Stimulated activated CD4-positive, alpha-beta T cell treated with anti-CD3 and anti-CD28 coated beads, TNF-alpha, amount 100 ng/mL, for 4 hours (primary cell): ENCODE data around the gene CHST4.
A peak's percentile ranks its signal among the peaks of the same experiment; 100 is the strongest.
"Not testable (repeated sequence)": the region's sequence is repeated elsewhere in the genome, so short reads cannot be mapped to it uniquely, and the experiment has no call there.

Experiments
- DNase-seq, 3 experiments: peaks; one replicate each; pipeline ENCODE4 v3.0.0-alpha.2; 2020; ENCODE audit warnings: low read depth in 3 of 3

Gene CHST4

GRCh38 chr16:71526111-71526631 is at the start of gene CHST4:
Gene CHST4, plus strand, starts transcription at chr16:71526426. Its CDS starts 10,252 bp downstream, at chr16:71536678.
- DNase-seq: no peak

DNA sequence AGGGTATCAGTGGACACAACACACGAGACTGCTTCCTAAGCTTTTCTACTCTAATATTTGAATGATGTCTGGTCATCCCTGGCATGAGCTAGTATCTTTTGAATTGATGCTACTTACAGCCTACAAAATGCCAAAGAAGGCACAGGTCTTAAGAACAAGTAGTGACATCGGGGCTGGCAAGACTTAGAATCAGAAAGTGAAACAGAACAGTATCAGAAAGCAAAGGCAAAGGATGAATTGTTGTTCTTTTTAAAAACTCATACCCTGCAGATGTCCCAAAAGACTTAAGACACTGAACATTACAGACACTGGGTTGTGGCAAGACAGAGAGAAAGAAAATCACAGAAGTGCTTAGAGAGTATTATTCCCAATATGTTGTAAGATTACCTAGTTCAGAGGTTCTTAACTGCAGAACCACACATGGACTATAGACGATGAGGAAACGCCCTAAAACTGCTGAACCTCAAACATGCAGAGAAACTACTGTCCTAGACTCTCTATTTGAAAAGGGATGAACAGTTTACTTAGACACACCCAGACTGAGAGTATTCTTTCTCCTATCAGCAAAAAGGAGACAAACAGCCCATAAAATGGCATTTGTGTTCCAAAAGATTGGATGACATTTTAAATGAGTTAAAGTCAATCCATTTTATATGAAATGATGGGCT is 49.6 kb upstream of the CHST4 start:
- no peak for DNase-seq

GRCh38 chr16:71479420-71479819 is 46.8 kb upstream of the CHST4 start:
- no peak for DNase-seq

GRCh38 chr16:71480956-71481355 is 45.3 kb upstream of the CHST4 start:
- DNase-seq: no peak

- no peak for DNase-seq
Observed at GRCh38 chr16:71482569-71482968, 43.7 kb upstream of the CHST4 start.

DNA sequence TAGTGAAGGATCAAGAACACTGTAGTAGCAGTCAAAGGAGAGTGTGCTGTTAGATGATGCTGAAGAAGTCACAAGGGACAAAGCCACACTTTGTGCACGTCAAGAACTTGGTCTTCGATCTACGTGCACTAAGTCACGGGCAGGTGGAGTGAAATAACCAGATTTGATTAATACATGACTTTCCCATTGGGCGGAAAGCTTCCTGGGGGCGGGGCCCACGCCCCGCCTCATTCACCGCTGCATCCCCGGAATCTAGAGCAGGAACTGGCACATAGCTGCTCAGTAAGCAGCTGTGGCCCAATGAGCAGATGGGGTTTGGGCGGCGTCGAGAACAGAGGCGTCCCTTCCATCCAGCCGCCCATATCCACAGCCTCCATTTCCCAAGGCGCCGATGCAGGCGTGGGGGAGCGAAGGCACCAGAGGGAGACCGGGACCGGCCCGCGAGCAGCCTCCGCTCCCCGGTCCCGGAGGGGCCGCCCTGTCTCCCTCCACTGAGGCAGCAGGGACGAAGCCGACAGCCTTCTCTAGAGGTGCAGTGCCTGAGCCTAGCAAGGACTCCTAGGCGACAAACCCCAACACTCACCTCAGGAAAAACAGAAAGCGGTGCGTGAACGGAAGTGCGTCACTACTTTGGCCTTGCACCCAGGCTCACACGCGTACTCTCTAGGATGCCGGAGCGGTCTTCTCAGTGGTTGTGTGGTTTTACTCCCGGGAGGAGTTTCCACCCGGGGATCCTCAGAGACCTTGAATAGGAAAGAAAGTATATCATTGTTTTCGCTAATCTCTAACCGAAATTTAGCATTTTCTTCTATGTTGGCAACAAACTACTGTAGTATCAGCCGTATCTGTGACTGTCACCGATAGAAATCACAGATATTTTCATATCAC is 42.0 kb upstream of the CHST4 start:
- DNase-seq: peak; percentile 25 to 67 (median 60)

DNA sequence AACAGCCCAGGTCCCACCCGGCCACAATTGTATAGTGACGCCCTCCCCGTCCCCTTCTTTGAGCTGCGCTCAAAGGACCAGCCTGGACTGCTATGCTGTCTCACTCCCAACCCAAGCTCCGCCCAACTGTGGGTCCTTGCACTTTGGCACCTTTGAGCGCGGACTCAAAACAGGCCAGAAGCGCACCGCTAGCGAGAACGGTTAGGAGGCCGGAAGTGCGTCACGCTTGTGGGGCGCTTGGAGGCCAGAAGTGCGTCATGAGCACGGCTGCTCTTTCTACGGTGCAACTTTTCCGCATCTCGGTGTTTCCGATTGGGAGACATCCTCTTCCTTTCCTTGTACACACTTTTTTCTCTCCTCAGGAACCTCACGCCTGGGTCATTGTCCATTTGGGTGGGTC is 37.1 kb upstream of the CHST4 start, which contains the start of gene ZNF19:
Gene ZNF19 (minus strand): TSS at position 203 of the 400 bp plus-strand sequence. CDS start 7,210 bp downstream, outside the sequence.
- DNase-seq: no peak

GRCh38 chr16:71490361-71490760 is 35.9 kb upstream of the CHST4 start:
- no peak for DNase-seq

GRCh38 chr16:71491054-71491453 is 35.2 kb upstream of the CHST4 start:
- no peak for DNase-seq

DNA sequence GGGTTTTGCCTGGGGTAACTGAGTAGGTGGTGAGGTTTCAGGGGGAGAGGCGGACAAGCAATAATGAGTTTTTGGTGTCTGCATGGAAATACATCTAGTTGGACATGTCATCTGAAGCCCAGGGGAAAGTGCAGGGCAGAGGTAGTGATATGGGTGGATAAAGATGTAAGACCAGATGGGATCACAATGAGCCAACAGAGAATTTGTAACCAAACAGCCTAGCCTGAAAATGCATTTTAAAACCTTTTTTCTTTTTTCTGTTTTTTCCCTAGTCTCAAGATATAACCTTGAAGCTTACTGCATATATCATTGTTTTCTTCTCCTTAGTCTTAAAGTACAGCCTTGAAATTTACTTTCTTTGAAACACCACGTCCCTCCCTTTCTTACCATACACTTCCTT is 33.4 kb upstream of the CHST4 start:
- no peak for DNase-seq

- no peak for DNase-seq
Observed at GRCh38 chr16:71493213-71493612, 33.0 kb upstream of the CHST4 start.

DNA sequence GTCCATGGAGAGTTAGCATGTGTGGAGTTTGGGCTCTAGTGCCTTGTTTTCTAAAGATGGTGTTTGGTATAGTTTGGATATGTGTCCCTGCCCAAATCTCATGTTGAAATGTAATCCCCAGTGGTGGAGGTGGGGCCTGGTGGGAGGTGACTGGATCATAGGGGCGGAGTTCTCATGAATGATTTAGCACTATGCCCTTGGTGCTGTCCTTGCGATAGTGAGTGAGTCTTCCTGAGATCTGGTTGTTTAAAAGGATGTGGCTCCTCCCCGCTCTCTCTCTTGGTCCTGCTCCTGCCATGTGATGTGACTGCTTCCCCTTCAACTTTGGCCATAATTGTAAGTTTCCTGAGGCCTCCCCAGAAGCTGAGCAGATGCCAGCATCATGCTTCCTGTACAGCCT is 28.2 kb upstream of the CHST4 start:
- DNase-seq: no peak

- peak in 2 of 3 experiments; percentile 6 to 17 for DNase-seq
Observed at GRCh38 chr16:71499775-71500364, 26.4 kb upstream of the CHST4 start.

DNA sequence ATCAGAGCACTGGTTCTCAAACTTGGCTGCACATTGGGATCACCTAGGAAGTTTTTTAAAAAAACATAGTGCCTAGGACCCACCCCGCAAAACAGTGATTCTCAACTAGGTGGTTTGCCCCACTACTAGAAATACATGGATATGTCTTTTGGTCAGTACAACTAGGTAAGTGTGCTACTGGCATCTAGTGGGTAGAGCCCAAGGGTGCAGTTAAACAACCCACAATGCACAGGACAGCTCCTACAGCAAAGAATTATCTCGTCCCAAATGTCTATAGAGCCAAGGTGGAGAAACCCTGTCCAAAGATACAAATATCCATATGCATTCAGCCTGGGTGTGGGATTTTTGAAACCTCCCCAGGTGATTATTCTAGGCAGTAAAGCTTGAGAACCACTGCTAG is 25.3 kb upstream of the CHST4 start:
- DNase-seq: no peak

- DNase-seq: no peak
Observed at GRCh38 chr16:71501547-71501946, 24.7 kb upstream of the CHST4 start.

GRCh38 chr16:71504051-71504450 is 22.2 kb upstream of the CHST4 start:
- DNase-seq: not testable (repeated sequence)

- no peak for DNase-seq
Observed at GRCh38 chr16:71504901-71505300, 21.3 kb upstream of the CHST4 start.

DNA sequence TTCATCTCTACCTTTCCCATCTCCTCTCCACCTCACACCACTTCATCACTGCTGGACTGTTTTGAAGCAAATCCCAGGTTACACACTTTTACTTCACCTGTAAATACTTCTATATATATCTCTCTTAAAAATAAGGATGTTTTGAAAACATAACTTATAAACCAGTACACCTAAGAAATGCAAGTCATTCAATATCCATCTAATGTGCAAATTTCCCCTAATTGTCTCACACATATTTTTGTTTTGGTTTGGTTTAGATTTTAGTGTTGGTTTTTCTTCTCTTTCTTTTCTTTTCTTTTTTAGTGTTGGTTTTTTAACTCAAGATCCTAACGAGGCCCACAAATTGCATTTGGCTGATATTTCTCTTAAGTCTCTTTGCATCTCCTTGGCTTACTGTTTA is 19.2 kb upstream of the CHST4 start:
- no peak for DNase-seq

GRCh38 chr16:71513302-71513701 is 12.9 kb upstream of the CHST4 start:
- no peak for DNase-seq

DNA sequence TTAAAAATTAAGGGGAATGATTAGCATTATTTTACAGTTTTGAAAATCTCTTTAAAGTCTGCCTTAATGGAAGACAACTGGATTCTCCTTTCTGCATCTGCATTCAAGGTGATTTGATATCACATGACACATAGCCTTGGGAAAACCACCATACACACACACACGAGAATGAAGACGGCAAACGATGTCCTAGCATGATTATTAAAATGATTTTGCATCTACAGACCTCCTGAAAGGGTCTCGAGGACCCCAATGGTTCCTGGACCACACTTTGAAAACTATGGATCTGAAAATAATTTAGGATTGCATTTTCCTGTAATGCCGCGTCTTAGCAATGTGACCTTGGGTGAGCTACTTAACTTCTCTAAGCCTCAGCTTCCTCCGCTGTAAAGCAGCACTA is 11.8 kb upstream of the CHST4 start:
- no peak for DNase-seq

GRCh38 chr16:71515026-71515425 is 11.2 kb upstream of the CHST4 start:
- no peak for DNase-seq

DNA sequence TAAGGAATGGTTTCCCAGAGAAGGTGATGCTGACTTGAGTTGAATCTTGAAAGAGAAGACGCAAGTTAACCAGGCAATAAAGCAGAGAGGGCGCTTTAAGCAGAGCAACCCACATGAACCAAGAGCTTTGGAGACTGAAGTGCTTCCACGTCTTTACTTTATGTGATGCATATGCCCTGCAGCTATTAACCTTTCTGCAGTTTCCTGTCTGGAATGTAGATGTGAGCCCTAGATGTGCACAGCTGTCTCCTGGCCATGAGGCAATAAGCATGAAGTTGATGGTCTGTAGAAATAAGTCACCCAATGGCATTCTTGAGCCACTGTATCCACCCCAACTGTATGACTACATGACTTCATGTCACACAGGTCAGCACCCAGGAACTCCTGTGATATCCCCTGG is 5.7 kb upstream of the CHST4 start:
- no peak for DNase-seq
